Liver (tissue), 3 donors: ENCODE measurements around the gene C19orf44.

ENCODE experiments used
- CTCF ChIP-seq: fragments of 150-350 bp; IDR thresholded peaks from 2 replicates; pipeline ENCODE4 v1.5.1; 2017; ENCODE audit warnings: improper control_type of control experiment, low read depth, low read length; ENCODE audit not compliant: missing input control
- SP1 ChIP-seq: IDR thresholded peaks from 2 replicates; pipeline ENCODE4 v1.6.1; 2018; ENCODE audit warnings: antibody characterized with exemption, mild to moderate bottlenecking
- TAF1 ChIP-seq: conservative IDR thresholded peaks from 2 replicates; pipeline ENCODE4 v1.6.1; 2016; ENCODE audit warnings: antibody characterized with exemption, mild to moderate bottlenecking
- donor health status: healthy.
- donor health status: healthy.

GRCh38 chr19:16522559-16523377 lies 26.6 kb downstream of the C19orf44 start:
- TF ChIP-seq CTCF (no peak), TAF1 (no peak), SP1 (no peak)
